ENCODE results near the gene SLC10A3. TPM values are rescaled to one million over a fixed set of nuclear protein-coding genes. Genes with fewer than 3 reads are reported as not detected.
A peak's percentile ranks its signal among the peaks of the same experiment; 100 is the strongest.

Gene SLC10A3
- total RNA-seq, 2 experiments from 2014 or later: 13.2 to 14.1 TPM

DNA sequence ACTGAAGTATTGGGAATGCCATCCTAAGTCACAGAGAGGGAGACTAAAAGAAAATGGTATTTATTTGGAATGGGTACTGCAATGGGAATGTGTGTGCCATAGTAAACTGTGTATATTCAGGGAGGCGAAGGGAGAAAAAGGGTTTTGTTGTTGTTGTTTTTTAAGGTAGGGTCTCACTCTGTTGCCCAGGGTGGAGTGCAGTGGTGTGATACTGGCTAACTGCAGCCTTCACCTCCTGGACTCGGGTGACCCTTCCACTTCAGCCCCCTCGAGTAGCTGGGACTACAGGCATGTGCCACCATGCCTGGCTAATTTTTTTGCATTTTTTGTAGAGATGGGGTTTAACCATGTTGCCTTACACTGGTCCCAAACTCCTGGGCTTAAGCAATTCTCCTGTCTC is 4.3 kb upstream of the SLC10A3 start:
- intact Hi-C loops (cut with micrococcal nuclease): no loop called here
- Mint-ChIP-seq H3K4me3 (no peak overlapping the region), H3K36me3 (ENCODE audit: low read depth) (no peaks in the 10 kb centered on the region), H3K4me1 (ENCODE audit: low read depth) (peaks cover 4% of the 10 kb centered on the region), H3K27me3 (no peaks in the 10 kb centered on the region), H3K27ac (no peak overlapping the region), H3K9me3 (no peaks in the 10 kb centered on the region)
- no peak for ATAC-seq
- TF ChIP-seq, protein P1, sequence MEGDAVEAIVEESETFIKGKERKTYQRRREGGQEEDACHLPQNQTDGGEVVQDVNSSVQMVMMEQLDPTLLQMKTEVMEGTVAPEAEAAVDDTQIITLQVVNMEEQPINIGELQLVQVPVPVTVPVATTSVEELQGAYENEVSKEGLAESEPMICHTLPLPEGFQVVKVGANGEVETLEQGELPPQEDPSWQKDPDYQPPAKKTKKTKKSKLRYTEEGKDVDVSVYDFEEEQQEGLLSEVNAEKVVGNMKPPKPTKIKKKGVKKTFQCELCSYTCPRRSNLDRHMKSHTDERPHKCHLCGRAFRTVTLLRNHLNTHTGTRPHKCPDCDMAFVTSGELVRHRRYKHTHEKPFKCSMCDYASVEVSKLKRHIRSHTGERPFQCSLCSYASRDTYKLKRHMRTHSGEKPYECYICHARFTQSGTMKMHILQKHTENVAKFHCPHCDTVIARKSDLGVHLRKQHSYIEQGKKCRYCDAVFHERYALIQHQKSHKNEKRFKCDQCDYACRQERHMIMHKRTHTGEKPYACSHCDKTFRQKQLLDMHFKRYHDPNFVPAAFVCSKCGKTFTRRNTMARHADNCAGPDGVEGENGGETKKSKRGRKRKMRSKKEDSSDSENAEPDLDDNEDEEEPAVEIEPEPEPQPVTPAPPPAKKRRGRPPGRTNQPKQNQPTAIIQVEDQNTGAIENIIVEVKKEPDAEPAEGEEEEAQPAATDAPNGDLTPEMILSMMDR (IDR thresholded peaks at IDR 0.05): no peak
- CTCF ChIA-PET: no interaction called here
- POLR2A ChIA-PET: interaction anchor here (0.9 kb wide), 1 partner anchor 18 kb away, joined by 3 read pairs; no protein-coding TSS in a partner anchor
- no peak for DNase-seq

- intact Hi-C loops (cut with micrococcal nuclease): loop anchor here (2.0 kb wide), 1 partner anchor 45 kb away; no protein-coding TSS in a partner anchor
- peak; percentile 31 for ATAC-seq
- CTCF ChIA-PET: interaction anchor here (0.5 to 2.0 kb wide), 9 partner anchors 9 to 116 kb away, joined by 3 to 6 read pairs (median 3); no protein-coding TSS in a partner anchor
Observed at GRCh38 chrX:154490021-154490413, 412 bp downstream of the SLC10A3 start.

DNA sequence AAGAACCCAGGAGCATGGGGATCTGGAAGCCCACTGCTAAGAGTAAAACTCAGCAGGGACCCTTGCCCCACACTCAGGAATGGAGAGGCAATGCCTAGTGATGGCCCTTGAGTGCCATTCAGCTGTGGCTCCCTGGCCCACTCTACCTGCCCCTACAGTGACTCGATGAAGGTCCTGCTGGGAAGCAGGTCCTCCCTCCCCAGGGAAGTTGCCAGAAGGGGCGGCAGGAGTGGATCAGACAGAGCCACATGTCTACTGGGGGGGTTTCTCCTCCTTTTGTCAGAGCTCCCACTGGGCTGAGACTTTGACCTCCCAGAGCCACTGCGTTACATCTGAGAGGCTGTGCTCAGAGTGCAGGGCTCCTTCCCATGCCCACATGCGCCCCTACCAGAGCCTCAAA is 1.2 kb downstream of the SLC10A3 start:
- H3K9me3 Mint-ChIP-seq: no peaks in the 10 kb centered on the region
- ChIA-PET CTCF (interaction anchor here (0.9 to 2.0 kb wide), 4 partner anchors 8 to 116 kb away, joined by 3 to 5 read pairs (median 4); no protein-coding TSS in a partner anchor), POLR2A (interaction anchor here (0.7 to 2.6 kb wide), 7 partner anchors 8 to 90 kb away, joined by 3 to 16 read pairs (median 3); partner anchors contain the start of gene RPL10)
- H3K4me1 Mint-ChIP-seq (ENCODE audit: low read depth): peaks cover 21% of the 10 kb centered on the region
- H3K27me3 Mint-ChIP-seq: no peaks in the 10 kb centered on the region
- H3K27ac Mint-ChIP-seq: peak overlapping the region; percentile 90
- peaks cover 11% of the 10 kb centered on the region for H3K36me3 Mint-ChIP-seq (ENCODE audit: low read depth)
- intact Hi-C loops (cut with micrococcal nuclease): no loop called here
- peak overlapping the region; percentile 89 for H3K4me3 Mint-ChIP-seq
- DNase-seq: no peak
- TF ChIP-seq, protein P1 (IDR thresholded peaks at IDR 0.05): no peak
- ATAC-seq: no peak

More at GRCh38 chrX:154490021-154490413, 412 bp downstream of the SLC10A3 start:
- H3K9me3 Mint-ChIP-seq: no peaks in the 10 kb centered on the region
- TF ChIP-seq, protein P1 (IDR thresholded peaks at IDR 0.05): no peak
- H3K4me3 Mint-ChIP-seq: peak overlapping the region; percentile 89
- H3K27me3 Mint-ChIP-seq: no peaks in the 10 kb centered on the region
- DNase-seq: peak; percentile 50
- POLR2A ChIA-PET: interaction anchor here (0.7 to 2.6 kb wide), 9 partner anchors 9 to 420 kb away, joined by 3 to 16 read pairs (median 4); partner anchors contain the start of gene RPL10
- peaks cover 19% of the 10 kb centered on the region for H3K4me1 Mint-ChIP-seq (ENCODE audit: low read depth)
- peak overlapping the region; percentile 90 for H3K27ac Mint-ChIP-seq
- peaks cover 11% of the 10 kb centered on the region for H3K36me3 Mint-ChIP-seq (ENCODE audit: low read depth)

- peak overlapping the region; percentile 46 for H3K27ac Mint-ChIP-seq
- H3K36me3 Mint-ChIP-seq (ENCODE audit: low read depth): peaks cover 16% of the 10 kb centered on the region
- H3K4me1 Mint-ChIP-seq (ENCODE audit: low read depth): peaks cover 25% of the 10 kb centered on the region
- TF ChIP-seq, protein P1 (IDR thresholded peaks at IDR 0.05): no peak
- CTCF ChIA-PET: no interaction called here
- no peaks in the 10 kb centered on the region for H3K27me3 Mint-ChIP-seq
- intact Hi-C loops (cut with micrococcal nuclease): no loop called here
- peak overlapping the region; percentile 89 for H3K4me3 Mint-ChIP-seq
- POLR2A ChIA-PET: interaction anchor here (0.9 to 2.6 kb wide), 6 partner anchors 9 to 89 kb away, joined by 3 to 16 read pairs (median 4); partner anchors contain the start of gene RPL10
- ATAC-seq (no peak), DNase-seq (no peak)
- H3K9me3 Mint-ChIP-seq: no peaks in the 10 kb centered on the region
Observed at GRCh38 chrX:154488336-154489075, 1.9 kb downstream of the SLC10A3 start.

Measured in activated CD8-positive, alpha-beta T cell treated with anti-CD3 and anti-CD28 coated beads for 36 hours (primary cell).